Measurements from ENCODE around the gene TFE3.

- TF ChIP-seq CTCF (IDR thresholded peaks at IDR 0.05) (no peak), POLR2A (IDR thresholded peaks at IDR 0.05) (no peak)
Measured at GRCh38 chrX:49000636-49001035, 42.5 kb downstream of the TFE3 start.

Measured in uterus (tissue), 2 donors.